Measurements from ENCODE around the gene GBP2. TPM values are rescaled to one million over a fixed set of nuclear protein-coding genes. Genes with fewer than 3 reads are reported as not detected.
"Not testable (repeated sequence)": the region's sequence is repeated elsewhere in the genome, so short reads cannot be mapped to it uniquely, and the experiment has no call there.

GBP2 gene
- total and polyA plus RNA-seq, 2 donors (not counting 3 experiments of a cell fraction or from before 2014, with no cell fraction given), result 13.1 to 30.2 TPM

DNA sequence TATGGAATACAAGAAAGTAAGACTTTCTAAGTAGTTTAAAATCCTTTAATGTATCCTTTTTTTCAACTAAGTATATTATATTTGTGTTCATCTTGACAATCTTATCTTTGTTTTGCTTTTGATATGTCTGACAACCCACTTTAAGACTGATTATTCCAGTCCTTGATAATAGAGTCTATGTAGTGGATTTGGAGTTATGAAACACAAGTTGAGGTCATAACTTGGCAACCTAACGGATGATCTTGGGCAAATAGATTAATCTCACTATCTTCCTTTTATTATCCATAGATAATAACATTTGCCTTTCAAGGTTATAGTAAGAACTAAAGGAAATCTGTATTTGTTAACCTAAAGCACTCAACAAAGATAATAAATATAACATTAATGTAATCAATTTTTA, 4.8 kb upstream of the GBP2 start:
- Histone ChIP-seq H3K27me3 (ENCODE audit: control insufficient read depth in 2 of 2, insufficient read depth in 2 of 2, low read length in 2 of 2) (no peaks in the 10 kb centered on the region), H3K4me3 (replicated peaks in 1 of 3; ENCODE audit: insufficient read depth in 1 of 3, low read depth in 1 of 3, low read length in 3 of 3) (no peak overlapping the region), H3K9me1 (replicated peaks; ENCODE audit: control insufficient read depth, extremely low read depth, insufficient read depth, low read length) (no peaks in the 10 kb centered on the region), H3K4me1 (ENCODE audit: control insufficient read depth, extremely low read depth, insufficient read depth, low read length) (peaks cover 16% of the 10 kb centered on the region), H3K9me3 (replicated peaks; ENCODE audit: control insufficient read depth, insufficient read depth, low read length) (no peaks in the 10 kb centered on the region), H3K9ac (replicated peaks; ENCODE audit: extremely low read depth, insufficient read depth, low read length) (no peak overlapping the region), H4K20me1 (replicated peaks; ENCODE audit: control insufficient read depth, extremely low read depth, insufficient read depth, low read length) (no peaks in the 10 kb centered on the region), H3K27ac (ENCODE audit: insufficient read depth, low read depth, low read length) (no peak overlapping the region), H3K4me2 (ENCODE audit: insufficient read depth, low read length) (no peak overlapping the region), H3K36me3 (ENCODE audit: control insufficient read depth in 2 of 2, extremely low read depth in 1 of 2, insufficient read depth in 2 of 2, low read length in 2 of 2) (no peaks in the 10 kb centered on the region), H3K79me2 (ENCODE audit: control insufficient read depth, insufficient read depth, low read length) (no peaks in the 10 kb centered on the region), H2AFZ (ENCODE audit: low read depth, low read length) (no peak overlapping the region)
- DNase-seq (ENCODE audit: low read depth, low spot score) (no peak), FAIRE-seq (no peak)
- dilution Hi-C loops (cut with MboI; ENCODE audit: extremely low pct_ligation_motif_present, low sequenced_read_pairs) (no loop called here), intact Hi-C loops (cut with micrococcal nuclease) (no loop called here)
- TF ChIP-seq POLR2AphosphoS5 (IDR thresholded peaks at IDR 0.05; ENCODE audit: insufficient read depth, low read depth, low read length) (no peak), FOS (IDR thresholded peaks at IDR 0.05; ENCODE audit: borderline replicate concordance, insufficient read depth, low read length) (no peak), EZH2 (IDR thresholded peaks at IDR 0.05; ENCODE audit: borderline replicate concordance, low read depth, low read length, severe bottlenecking) (no peak)
- POLR2A ChIA-PET, result no interaction called here
- BruUV-seq (replicated peaks), result no TSS peak
- CTCF ChIA-PET, result no interaction called here

DNA sequence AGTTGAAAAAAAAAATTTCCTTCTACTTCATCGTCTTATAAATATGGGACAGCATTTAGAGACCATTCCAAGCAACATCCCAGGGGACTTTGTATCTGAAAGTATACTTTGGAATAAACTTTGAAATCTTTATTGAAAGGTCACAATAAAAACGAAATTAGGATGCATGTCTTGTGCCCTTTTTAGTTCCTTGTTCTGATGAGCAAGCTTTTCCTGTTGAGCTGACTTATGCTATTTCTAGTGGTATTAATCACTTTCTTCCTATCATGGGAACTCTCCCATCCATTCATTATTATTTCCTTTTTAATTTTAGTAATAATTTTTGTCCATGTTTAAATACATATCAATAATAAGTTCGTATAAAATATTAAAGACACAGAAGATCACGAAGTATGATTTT, 4.0 kb upstream of the GBP2 start:
- Histone ChIP-seq H3K79me2 (ENCODE audit: control insufficient read depth, insufficient read depth, low read length) (no peaks in the 10 kb centered on the region), H3K27me3 (ENCODE audit: control insufficient read depth in 2 of 2, insufficient read depth in 2 of 2, low read length in 2 of 2) (no peaks in the 10 kb centered on the region), H3K4me2 (ENCODE audit: insufficient read depth, low read length) (no peak overlapping the region), H3K9ac (replicated peaks; ENCODE audit: extremely low read depth, insufficient read depth, low read length) (no peak overlapping the region), H4K20me1 (replicated peaks; ENCODE audit: control insufficient read depth, extremely low read depth, insufficient read depth, low read length) (no peaks in the 10 kb centered on the region), H3K9me3 (replicated peaks; ENCODE audit: control insufficient read depth, insufficient read depth, low read length) (no peaks in the 10 kb centered on the region), H3K36me3 (ENCODE audit: control insufficient read depth in 2 of 2, extremely low read depth in 1 of 2, insufficient read depth in 2 of 2, low read length in 2 of 2) (no peaks in the 10 kb centered on the region), H2AFZ (ENCODE audit: low read depth, low read length) (peak overlapping the region; percentile 98), H3K4me3 (replicated peaks in 1 of 3; ENCODE audit: insufficient read depth in 1 of 3, low read depth in 1 of 3, low read length in 3 of 3) (no peak overlapping the region), H3K9me1 (replicated peaks; ENCODE audit: control insufficient read depth, extremely low read depth, insufficient read depth, low read length) (no peaks in the 10 kb centered on the region), H3K4me1 (ENCODE audit: control insufficient read depth, extremely low read depth, insufficient read depth, low read length) (peaks cover 24% of the 10 kb centered on the region), H3K27ac (ENCODE audit: insufficient read depth, low read depth, low read length) (no peak overlapping the region)
- ChIA-PET CTCF (no interaction called here), POLR2A (no interaction called here)
- peak; percentile 7 for DNase-seq (ENCODE audit: low read depth, low spot score)
- FAIRE-seq, result no peak
- dilution Hi-C loops (cut with MboI; ENCODE audit: extremely low pct_ligation_motif_present, low sequenced_read_pairs), result no loop called here
- BruUV-seq (replicated peaks), result no TSS peak
- intact Hi-C loops (cut with micrococcal nuclease), result no loop called here
- TF ChIP-seq FOS (IDR thresholded peaks at IDR 0.05; ENCODE audit: borderline replicate concordance, insufficient read depth, low read length), result peak; percentile 40
- TF ChIP-seq POLR2AphosphoS5 (IDR thresholded peaks at IDR 0.05; ENCODE audit: insufficient read depth, low read depth, low read length), result no peak
- no peak for TF ChIP-seq JUN (IDR thresholded peaks at IDR 0.05; ENCODE audit: borderline replicate concordance, insufficient read depth, insufficient read length, low read depth)
- no peak for TF ChIP-seq GATA2 (IDR thresholded peaks at IDR 0.05; ENCODE audit: insufficient read depth, insufficient read length, low read depth, low read length)
- no peak for TF ChIP-seq MYC (IDR thresholded peaks at IDR 0.05; ENCODE audit: low read depth, low read length)
- TF ChIP-seq, protein P1, sequence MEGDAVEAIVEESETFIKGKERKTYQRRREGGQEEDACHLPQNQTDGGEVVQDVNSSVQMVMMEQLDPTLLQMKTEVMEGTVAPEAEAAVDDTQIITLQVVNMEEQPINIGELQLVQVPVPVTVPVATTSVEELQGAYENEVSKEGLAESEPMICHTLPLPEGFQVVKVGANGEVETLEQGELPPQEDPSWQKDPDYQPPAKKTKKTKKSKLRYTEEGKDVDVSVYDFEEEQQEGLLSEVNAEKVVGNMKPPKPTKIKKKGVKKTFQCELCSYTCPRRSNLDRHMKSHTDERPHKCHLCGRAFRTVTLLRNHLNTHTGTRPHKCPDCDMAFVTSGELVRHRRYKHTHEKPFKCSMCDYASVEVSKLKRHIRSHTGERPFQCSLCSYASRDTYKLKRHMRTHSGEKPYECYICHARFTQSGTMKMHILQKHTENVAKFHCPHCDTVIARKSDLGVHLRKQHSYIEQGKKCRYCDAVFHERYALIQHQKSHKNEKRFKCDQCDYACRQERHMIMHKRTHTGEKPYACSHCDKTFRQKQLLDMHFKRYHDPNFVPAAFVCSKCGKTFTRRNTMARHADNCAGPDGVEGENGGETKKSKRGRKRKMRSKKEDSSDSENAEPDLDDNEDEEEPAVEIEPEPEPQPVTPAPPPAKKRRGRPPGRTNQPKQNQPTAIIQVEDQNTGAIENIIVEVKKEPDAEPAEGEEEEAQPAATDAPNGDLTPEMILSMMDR (IDR thresholded peaks at IDR 0.05; ENCODE audit: extremely low read depth in 1 of 2, insufficient read depth in 1 of 2, low read depth in 1 of 2, low read length in 2 of 2), result no peak
- TF ChIP-seq, protein P2, sequence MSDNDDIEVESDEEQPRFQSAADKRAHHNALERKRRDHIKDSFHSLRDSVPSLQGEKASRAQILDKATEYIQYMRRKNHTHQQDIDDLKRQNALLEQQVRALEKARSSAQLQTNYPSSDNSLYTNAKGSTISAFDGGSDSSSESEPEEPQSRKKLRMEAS (IDR thresholded peaks at IDR 0.05; ENCODE audit: insufficient read depth, insufficient read length), result no peak

DNA sequence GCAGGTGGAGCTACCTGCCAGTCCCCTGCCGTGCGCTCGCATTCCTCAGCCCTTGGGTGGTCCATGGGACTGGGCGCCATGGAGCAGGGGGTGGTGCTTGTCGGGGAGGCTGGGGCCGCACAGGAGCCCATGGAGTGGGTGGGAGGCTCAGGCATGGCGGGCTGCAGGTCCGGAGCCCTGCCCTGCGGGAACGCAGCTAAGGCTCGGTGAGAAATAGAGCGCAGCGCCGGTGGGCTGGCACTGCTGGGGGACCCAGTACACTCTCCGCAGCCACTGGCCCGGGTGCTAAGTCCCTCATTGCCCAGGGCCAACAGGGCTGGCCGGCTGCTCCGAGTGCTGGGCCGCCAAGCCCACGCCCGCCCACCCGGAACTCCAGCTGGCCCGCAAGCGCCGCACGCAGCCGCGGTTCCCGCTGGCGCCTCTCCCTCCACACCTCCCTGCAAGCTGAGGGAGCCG, 2.1 kb upstream of the GBP2 start:
- DNase-seq (ENCODE audit: low read depth, low spot score); H3K4me3 ChIP-seq (replicated peaks in 1 of 3; ENCODE audit: insufficient read depth in 1 of 3, low read depth in 1 of 3, low read length in 3 of 3); BruUV-seq (replicated peaks); H3K9me1 ChIP-seq (replicated peaks; ENCODE audit: control insufficient read depth, extremely low read depth, insufficient read depth, low read length); H3K9me3 ChIP-seq (replicated peaks; ENCODE audit: control insufficient read depth, insufficient read depth, low read length); H2AFZ ChIP-seq (ENCODE audit: low read depth, low read length); H4K20me1 ChIP-seq (replicated peaks; ENCODE audit: control insufficient read depth, extremely low read depth, insufficient read depth, low read length); POLR2A ChIA-PET; H3K27me3 ChIP-seq (ENCODE audit: control insufficient read depth in 2 of 2, insufficient read depth in 2 of 2, low read length in 2 of 2); H3K36me3 ChIP-seq (ENCODE audit: control insufficient read depth in 2 of 2, extremely low read depth in 1 of 2, insufficient read depth in 2 of 2, low read length in 2 of 2); H3K27ac ChIP-seq (ENCODE audit: insufficient read depth, low read depth, low read length); H3K79me2 ChIP-seq (ENCODE audit: control insufficient read depth, insufficient read depth, low read length); intact Hi-C loops (cut with micrococcal nuclease); dilution Hi-C loops (cut with MboI; ENCODE audit: extremely low pct_ligation_motif_present, low sequenced_read_pairs); FAIRE-seq; H3K9ac ChIP-seq (replicated peaks; ENCODE audit: extremely low read depth, insufficient read depth, low read length); H3K4me2 ChIP-seq (ENCODE audit: insufficient read depth, low read length): not testable (repeated sequence)
- CTCF ChIA-PET, result interaction anchor here (3.8 kb wide), 1 partner anchor 42 kb away, joined by 18 read pairs; no protein-coding TSS in a partner anchor
- H3K4me1 ChIP-seq (ENCODE audit: control insufficient read depth, extremely low read depth, insufficient read depth, low read length), result peaks cover 30% of the 10 kb centered on the region
